C4-2B (cell line): ENCODE measurements around the gene LGALS7B.

Experiments used
- CTCF ChIP-seq: fragments of 450-650 bp; conservative IDR thresholded peaks from 2 replicates; pipeline ENCODE4 v1.5.1; 2017; ENCODE audit warnings: mild to moderate bottlenecking
- ZFX ChIP-seq: fragments of 450-650 bp; IDR thresholded peaks from 2 replicates; pipeline ENCODE4 v1.6.1; 2017

- TF ChIP-seq CTCF (no peak), ZFX (no peak)
These were observed 48.8 kb upstream of the LGALS7B start for GRCh38 chr19:38740257-38740592.
